Measurements from ENCODE around the gene TPST1.

DNA sequence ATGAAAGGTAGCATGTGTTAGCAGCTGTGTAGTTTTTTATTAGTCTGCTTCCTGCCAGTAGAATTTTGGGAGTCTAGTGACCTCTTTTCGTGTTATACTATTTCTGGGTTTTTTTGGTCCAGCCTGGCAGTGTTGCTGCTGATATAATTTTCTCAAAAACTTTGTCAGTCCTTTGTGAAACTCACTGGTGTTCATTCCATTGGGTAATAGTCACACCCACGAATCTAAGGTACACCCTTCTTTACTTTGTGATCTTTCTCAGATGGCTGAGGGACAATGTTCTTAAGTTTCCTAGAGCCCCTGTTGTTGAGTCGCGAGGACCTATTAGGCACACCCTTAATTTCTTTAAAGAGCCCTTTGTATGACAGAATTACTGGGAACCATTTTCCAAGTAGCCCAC, 52.3 kb downstream of the TPST1 start:
- TF ChIP-seq TARDBP (IDR thresholded peaks at IDR 0.05) (no peak), LEF1 (IDR thresholded peaks at IDR 0.05; ENCODE audit: borderline replicate concordance) (no peak), BHLHE40 (IDR thresholded peaks at IDR 0.05; ENCODE audit: borderline replicate concordance) (no peak)
